ENCODE measurements around the gene CYP3A4.
"Not testable (repeated sequence)": the region's sequence is repeated elsewhere in the genome, so short reads cannot be mapped to it uniquely, and the experiment has no call there.

Gene CYP3A4

DNA sequence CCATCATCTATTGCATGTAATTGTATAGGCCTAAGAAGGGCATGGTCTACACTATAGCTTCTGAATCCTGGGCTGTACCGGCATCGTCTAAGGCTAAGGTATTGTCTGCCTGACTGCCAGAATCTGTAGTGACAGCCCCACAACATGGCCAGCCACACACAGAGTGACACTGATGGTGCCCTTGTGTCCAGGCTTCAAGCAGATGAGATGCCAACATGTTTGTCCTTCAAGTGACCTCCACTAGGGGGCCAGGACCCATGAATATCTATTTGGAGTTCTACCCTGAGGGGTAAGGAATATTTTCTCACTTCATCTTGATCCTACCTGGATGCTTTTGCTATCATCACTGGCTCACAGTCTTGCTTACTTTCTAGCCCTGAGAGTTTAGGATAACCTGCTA is 50.5 kb downstream of the CYP3A4 start:
- DNase-seq: no peak
- intact Hi-C loops (cut with DNase I): no loop called here

DNA sequence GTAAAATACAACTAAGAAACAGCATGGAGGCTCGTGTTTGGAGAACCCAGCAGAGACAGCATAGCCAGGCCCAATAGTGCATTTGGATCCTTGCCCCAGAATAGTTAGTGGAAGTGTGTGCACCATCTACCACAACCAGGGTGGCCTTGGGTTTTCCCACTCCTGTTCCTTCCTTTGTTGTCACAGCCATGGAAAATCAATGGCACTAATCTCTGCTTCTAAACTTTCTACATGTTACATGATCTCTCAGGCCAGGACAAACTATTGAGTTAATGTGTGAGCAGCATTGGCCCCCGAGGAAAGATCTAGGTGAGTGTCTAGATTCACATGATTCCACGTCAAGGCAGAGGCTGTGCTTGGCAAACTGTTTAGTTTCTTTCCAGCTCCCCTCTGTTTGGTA is 51.0 kb downstream of the CYP3A4 start:
- intact Hi-C loops (cut with DNase I): no loop called here
- no peak for DNase-seq

DNA sequence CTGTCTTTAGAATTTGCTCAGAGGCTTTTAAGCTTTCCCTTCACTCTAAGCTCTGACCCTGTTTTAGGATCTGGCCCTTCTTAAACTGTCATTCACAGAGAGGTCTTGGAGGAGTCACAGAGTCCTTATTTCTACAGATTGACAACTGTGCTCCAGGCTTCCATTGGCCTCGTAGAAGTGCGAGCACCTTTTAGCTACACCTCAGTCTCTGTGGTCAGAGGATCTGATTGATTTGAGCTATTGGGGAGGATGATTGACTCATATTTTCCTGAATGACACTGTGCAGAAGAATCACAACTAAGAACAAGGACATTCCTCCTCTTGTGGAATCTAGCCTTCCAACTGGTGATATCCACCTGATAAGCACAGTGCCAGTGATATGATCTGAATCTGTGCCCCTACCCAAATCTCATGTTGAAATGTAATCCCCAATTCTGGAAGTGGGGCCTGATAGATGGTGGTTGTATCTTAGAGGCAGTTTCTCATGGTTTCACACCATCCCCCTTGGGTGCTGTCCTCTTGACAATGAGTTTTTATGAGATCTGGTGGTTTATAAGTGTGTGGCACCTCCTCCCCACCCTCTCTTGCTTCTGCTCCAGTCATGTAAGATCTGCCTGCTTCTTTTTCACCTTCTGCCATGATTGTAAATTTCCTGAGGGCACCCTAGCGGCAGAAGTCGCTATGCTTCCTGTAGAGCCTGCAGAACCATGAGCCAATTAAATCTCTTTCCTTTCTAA is 52.2 kb downstream of the CYP3A4 start:
- DNase-seq: no peak
- intact Hi-C loops (cut with DNase I): no loop called here

DNA sequence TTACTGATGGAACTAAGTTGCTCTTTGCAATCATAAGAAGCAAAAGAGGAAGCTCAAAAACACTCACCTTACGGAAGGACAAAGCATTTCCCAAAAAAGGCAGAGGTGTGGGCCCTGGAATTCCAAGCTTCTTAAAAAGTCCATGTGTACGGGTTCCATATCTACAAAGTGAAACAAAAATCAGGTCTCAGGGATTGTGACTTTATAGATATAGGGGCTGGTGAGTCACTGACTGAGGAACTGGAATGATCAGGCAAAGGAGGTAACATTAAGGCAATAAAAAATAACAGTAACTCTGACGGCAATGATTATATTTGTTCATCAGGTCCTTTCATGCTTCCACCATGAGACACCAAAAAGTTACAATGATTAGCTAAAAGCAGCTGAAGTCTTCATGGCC is 53.0 kb downstream of the CYP3A4 start:
- intact Hi-C loops (cut with DNase I): no loop called here

DNA sequence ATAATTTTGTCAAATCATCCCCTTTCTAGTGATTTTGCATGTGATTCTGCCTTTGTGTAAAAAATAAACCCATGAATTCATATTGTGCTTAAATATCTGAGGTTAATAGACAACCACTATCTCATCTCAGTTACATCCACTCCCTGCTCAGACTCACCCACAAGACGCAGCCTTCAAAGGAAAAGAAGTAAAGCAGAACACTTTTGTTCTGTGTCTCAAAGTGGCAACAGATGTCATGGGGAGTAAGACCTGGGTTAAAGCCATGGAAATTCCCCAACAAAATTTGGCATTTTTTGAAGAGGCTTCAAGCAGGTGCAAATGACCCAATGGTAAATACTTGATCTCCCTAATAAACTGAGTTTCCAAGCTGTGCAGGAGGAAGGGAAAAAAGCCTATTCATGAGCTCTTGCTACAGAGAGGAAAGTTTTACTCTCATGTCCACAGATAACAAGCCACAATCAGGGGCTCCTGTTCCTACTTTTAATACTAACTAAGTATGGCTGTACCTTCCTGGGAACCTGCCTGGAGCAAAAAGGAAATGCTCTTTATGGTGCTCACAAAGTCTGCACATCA is 53.7 kb downstream of the CYP3A4 start:
- no peak for DNase-seq
- intact Hi-C loops (cut with DNase I): no loop called here

More for the DNA sequence above, 53.0 kb downstream of the CYP3A4 start:
- no peak for DNase-seq

DNA sequence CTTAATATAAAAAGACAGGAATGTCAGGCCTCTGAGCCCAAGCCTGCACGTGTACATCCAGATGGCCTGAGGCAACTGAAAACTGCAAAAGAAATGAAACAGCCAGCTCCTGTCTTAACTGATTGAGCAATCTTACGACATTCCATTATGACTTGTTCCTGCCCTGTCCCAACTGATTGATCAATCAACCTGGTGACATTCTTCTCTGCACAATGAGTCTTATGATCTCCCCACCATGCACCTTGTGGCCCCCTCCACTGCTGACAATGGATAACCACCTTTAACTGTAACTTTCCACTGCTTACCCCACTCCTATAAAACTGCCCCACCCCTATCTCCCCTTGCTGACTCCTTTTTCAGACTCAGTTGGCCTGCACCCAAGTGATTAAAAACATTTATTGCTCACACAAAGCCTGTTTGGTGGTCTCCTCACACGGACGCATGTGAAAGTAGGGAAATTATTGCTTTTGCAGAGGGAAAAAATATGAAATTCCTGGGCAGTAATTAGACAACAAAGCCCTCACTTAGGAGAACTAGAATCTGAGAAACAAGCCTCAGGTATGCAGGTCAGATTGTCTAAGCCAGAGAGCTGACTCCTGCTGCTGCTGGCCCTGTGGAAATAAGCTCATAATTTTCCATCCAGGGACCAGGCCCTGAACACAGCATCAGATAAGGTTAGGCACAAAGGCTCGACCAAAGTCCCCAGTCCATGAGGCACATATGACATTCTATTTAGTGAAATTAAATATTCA is 54.3 kb downstream of the CYP3A4 start:
- intact Hi-C loops (cut with DNase I): no loop called here
- no peak for DNase-seq

DNA sequence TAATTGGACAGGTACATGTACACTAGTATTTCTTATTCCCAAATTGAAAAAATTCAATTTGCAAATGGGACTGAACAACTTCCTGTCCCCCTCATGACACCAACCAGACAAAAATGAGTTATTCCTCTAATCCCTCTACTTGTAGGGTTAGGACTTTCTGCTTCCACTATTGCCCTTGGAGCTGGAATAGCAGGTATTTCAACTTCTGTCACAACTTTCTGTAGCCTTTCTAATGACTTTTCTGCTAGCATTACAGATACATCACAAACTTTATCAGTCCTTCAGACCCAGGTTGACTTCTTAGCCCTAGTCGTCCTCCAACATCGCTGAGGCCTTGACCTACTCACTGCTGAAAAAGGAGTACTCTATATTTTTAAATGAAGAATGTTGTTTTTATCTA is 55.4 kb downstream of the CYP3A4 start:
- intact Hi-C loops (cut with DNase I): no loop called here
- DNase-seq: no peak

DNA sequence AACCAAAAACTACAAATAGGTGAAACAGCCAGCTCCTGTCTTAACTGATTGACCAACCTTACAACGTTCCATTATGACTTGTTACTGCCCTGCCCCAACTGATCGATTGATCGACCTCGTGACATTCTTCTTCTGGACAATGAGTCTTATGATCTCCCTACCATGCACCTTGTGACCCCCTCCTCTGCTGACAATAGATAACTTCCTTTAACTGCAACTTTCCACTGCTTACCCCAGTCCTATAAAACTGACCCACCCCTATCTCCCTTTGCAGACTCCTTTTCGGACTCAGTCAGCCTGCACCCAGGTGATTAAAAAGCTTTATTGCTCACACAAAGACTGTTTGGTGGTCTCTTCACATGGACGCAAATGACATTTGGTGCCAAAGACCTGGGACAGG is 60.8 kb downstream of the CYP3A4 start:
- DNase-seq; intact Hi-C loops (cut with DNase I): not testable (repeated sequence)

DNA sequence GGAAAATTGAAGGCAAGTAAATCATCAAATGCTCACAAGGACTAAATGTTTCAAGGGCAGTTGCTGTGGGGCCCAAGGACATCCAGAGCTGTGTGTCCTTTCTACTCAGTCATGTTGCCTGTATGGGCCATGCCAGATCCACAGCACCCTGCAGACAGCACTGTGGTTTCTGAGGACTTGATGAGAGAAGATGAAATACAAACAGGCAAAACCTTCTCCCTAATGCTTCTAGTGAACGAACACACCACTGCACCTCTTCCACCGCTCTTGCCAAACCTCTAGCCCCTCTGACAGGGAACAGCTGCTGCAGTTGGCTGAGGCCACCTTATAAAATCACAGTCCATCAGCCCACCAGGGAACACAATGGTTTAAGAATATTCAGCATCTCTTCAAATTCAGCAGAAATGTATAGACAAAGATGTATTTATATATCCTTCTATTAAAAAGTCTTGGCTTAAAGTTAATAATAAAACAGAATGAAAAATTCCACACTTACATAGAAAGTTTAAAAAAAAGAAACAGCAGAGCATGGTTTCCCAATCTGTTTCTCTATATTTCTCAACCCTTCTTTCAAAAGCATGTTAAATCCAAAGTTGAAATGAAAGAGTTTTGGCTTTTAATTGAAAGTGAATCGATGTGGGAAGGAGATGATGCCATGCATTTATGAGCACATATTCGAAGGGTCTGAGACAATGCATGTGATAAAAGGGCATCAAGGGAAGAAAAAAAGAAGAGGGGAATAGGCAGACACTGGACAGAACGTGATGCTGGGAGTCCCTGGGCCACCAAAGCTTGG is 63.0 kb downstream of the CYP3A4 start:
- DNase-seq: no peak
- intact Hi-C loops (cut with DNase I): no loop called here

DNA sequence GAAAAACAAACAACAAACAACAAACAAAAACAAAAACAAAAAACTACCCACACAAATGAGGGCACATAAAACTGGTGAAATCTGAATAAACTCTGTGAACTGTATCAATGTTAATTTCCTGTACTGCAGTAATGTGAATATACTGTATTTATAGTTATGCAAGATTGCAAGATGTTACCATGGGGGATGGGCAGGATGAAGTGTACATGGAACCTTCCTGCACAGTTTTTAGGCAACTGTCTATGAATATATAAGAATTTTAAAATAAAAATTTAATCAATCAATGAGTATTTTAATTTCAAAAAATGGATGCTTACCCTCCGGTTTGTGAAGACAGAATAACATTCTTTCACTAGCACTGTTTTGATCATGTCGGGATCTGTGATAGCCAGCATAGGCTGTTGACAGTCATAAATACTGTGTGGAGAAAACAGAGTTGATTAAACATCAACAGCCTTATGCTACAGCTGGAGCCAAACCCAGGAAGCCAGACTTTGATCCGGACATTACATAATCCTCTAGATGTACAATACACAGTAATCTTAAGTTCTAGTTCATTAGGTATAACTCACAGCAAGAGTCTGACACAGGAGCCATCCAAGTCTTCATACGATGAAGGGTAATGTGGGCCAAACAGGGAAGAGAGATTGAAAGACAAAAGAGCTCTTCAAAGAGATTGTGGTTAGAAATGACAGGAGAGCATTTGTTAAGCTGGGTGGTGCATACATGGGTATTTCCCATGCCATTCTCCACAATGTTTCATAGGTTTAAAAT is 63.8 kb downstream of the CYP3A4 start:
- intact Hi-C loops (cut with DNase I): no loop called here
- DNase-seq: no peak

DNA sequence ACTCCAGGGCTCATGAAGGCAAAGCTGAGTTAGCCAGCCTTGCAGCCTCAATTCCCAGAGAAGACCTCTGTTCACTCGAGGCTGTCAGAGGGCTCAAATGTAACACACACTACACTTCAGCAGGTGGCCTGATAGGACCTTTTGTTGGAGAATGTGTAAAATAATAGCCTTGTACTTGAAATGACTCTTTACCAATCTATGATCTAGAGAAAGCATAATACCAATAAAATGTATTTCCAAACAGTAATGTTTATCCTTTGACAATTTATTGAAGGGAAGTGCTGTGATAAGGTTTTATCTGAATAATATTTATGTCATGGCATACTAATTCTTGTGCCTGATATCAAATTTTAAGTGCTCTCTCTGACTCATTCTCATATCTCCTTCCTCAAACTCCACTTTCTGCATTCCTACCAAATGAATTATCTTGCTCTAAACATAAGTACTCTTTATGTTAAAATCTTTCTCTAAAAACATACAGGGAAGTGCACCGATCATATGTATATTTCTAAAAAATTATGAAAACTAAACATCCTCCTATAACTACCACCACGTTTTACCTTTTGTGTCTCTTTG is 69.9 kb downstream of the CYP3A4 start:
- no peak for DNase-seq
- intact Hi-C loops (cut with DNase I): no loop called here

DNA sequence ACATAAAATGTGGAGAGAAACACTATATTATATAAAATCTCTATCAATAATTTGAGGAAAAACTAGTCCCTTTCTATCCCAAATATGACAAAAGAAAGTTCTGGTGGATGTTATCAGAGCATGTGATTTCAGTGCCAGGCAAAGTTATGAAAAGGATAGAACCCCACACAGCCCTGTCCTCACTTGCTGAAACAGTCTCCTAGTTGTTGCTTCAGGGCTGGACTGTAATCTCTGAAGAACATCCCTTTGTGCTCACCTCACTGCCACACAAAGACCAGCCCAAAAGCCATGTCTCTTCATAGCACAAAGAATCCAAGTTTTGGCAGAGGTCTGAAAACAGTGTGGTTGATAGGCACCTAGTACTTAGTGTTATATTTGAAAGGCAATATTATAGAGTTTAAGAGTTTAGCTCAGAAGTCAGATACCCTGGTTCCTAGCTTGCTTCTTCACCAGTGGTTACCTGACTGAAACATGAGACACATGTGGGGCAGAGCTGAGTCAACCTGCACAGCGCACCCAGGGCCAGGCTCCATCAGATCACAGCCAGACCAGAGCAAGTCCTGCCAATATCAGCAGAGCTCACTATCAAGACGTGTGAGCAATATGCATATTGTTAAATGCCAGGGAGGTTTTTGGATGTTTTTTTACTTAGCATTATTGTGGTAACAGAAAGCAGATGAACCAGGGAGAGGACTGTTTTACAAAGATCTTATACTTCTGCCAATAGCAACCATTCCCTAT is 74.0 kb downstream of the CYP3A4 start:
- DNase-seq: no peak
- intact Hi-C loops (cut with DNase I): no loop called here

DNA sequence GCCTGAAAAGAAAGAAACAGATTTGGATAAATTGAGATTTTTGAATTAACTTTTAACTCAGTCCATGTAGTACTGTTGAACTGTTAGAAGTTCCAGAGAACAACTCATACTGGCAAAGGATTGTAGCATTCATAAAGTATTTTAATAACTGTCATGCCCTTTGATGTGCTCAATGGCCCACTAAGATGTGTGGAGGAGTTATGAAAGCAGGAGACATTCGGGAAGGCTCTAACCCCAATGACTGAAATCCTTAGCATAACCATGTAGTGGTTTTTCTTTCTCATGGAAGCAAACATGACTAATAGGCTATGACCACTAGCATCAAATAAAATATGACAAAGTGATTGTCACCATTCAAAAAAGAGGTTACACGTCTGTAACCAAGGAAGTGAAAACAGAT is 74.7 kb downstream of the CYP3A4 start:
- intact Hi-C loops (cut with DNase I): no loop called here

DNA sequence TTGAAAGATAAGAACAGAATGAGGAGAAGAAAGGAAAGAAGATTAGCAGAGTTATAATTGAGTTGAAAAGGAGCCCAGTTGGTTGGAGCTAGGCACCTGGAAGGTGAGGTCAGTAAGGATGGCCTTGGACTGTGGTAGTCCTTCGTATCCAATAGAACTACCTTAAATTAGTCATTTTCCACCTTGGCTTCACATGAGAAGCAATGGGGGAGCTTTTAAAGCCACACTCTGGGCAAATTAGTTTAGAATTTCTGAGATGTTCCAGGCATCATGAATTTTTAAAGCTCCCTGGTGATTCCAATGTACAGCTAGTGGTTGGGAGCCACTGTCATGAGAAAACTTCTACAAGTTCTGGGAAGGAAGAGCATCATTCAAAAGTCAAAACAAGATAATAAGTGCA is 76.9 kb downstream of the CYP3A4 start:
- DNase-seq: no peak
- intact Hi-C loops (cut with DNase I): no loop called here

More for the DNA sequence above, 74.7 kb downstream of the CYP3A4 start:
- DNase-seq: no peak

Data from head of caudate nucleus (tissue), 42 donors.